Measurements from ENCODE around the gene ACAD8. TPM values are rescaled to one million over a fixed set of nuclear protein-coding genes. Genes with fewer than 3 reads are reported as not detected.

Gene ACAD8
- total RNA-seq, 4 donors from 2014 or later: 18.3 to 41.3 (median 29.8) TPM

- TF ChIP-seq, protein P1, sequence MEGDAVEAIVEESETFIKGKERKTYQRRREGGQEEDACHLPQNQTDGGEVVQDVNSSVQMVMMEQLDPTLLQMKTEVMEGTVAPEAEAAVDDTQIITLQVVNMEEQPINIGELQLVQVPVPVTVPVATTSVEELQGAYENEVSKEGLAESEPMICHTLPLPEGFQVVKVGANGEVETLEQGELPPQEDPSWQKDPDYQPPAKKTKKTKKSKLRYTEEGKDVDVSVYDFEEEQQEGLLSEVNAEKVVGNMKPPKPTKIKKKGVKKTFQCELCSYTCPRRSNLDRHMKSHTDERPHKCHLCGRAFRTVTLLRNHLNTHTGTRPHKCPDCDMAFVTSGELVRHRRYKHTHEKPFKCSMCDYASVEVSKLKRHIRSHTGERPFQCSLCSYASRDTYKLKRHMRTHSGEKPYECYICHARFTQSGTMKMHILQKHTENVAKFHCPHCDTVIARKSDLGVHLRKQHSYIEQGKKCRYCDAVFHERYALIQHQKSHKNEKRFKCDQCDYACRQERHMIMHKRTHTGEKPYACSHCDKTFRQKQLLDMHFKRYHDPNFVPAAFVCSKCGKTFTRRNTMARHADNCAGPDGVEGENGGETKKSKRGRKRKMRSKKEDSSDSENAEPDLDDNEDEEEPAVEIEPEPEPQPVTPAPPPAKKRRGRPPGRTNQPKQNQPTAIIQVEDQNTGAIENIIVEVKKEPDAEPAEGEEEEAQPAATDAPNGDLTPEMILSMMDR (IDR thresholded peaks at IDR 0.05; ENCODE audit: low read depth): no peak
These were observed 3.1 kb upstream of the ACAD8 start for GRCh38 chr11:134250246-134250645.

- TF ChIP-seq, protein P1 (IDR thresholded peaks at IDR 0.05; ENCODE audit: low read depth): no peak
These were observed 2.7 kb upstream of the ACAD8 start for GRCh38 chr11:134250675-134251074.

DNA sequence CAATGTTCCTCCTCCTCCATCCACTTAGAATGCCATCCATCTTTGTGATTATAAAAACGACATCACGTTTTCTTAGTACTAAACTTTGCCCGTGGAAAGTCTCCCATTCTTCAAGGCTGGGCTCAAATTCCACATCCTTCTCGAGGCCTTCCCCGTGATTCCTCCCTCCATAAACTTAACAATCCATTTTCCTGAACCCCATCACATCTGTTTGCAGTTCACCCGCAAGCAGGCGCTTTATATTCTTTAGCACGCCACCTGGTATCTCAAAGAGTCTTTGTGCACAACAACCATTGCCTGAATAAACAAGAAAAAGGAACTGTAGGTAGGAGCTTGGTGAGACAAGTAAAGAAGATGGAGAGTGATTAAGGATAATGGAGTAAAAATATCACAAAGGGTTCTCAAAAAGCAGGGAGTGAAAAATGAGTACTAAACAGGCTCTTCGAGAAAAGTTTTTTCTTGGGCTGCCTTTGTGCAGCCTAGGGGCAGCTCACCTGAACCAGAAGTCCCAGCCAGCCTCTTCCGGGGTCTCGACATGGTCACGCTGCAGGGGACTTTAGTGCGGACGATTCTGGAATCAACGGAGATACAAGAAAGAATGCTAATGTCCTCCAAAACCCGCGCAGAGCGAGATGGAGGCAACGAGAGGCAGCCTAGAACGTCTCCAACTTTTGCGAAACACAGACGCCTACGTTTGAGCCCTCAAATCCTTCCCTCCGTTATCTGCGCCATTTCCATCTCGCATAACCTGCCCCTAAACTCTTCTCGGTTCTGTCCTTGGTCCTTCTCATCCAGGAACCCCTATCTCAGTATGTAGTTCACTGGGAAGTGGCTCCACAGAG lies 801 bp upstream of the ACAD8 start:
- TF ChIP-seq, protein P1 (IDR thresholded peaks at IDR 0.05; ENCODE audit: low read depth): no peak

GRCh38 chr11:134254433-134255183 lies 1.2 kb downstream of the ACAD8 start:
- TF ChIP-seq, protein P1 (IDR thresholded peaks at IDR 0.05; ENCODE audit: low read depth): no peak

GRCh38 chr11:134257101-134257500 lies 3.7 kb downstream of the ACAD8 start:
- TF ChIP-seq, protein P1 (IDR thresholded peaks at IDR 0.05; ENCODE audit: low read depth): no peak

DNA sequence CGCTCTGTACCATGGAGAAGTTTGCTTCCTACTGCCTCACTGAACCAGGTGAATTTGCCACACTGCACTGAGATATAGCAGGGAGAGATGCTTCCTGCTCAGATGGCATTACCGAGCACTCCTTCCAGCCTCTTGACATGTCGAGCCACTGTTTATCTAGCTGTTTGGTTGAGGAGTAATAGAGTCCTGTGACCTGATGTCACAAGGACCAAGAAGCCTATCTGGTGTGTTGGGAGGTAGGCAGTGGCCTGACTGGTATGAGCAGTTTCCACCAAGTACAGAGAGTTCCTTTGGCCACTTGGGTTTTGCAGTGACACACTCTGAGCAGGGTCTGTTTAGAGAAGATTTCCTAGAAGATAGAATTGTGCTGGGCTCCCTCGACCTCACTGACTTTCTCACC lies 5.2 kb downstream of the ACAD8 start:
- TF ChIP-seq, protein P1 (IDR thresholded peaks at IDR 0.05; ENCODE audit: low read depth): no peak

- TF ChIP-seq, protein P1 (IDR thresholded peaks at IDR 0.05; ENCODE audit: low read depth): no peak
These were observed 7.1 kb downstream of the ACAD8 start for GRCh38 chr11:134260503-134260902.
